Urinary bladder (tissue), 4 donors: ENCODE measurements around the gene ADAMTSL3. TPM values are rescaled to one million over a fixed set of nuclear protein-coding genes. Genes with fewer than 3 reads are reported as not detected.

ENCODE experiments used
- DNase-seq: peaks from one replicate; pipeline ENCODE4 v3.0.0-alpha.2; 2015; ENCODE audit errors: extremely low spot score
- H3K27ac ChIP-seq: one replicate; pipeline ENCODE4 v1.5.1; 2013; ENCODE audit warnings: low read depth, mild to moderate bottlenecking, moderate library complexity
- H3K36me3 ChIP-seq: one replicate; pipeline ENCODE4 v1.6.1; 2013; ENCODE audit warnings: mild to moderate bottlenecking, moderate library complexity; ENCODE audit not compliant: insufficient read depth
- H3K4me1 ChIP-seq: one replicate; pipeline ENCODE4 v1.6.1; 2013; ENCODE audit warnings: mild to moderate bottlenecking, moderate library complexity; ENCODE audit not compliant: insufficient read depth
- H3K4me3 ChIP-seq: one replicate; pipeline ENCODE4 v1.5.1; 2013; ENCODE audit warnings: low read depth, low read length
- WGBS: extraction: QIAGEN DNeasy Blood & Tissue Kit; methylation state at CpG from one replicate; pipeline ENCODE4 v1.1.7; 2013; 5-methylcytosine and 5-hydroxymethylcytosine counted together
- polyA plus RNA-seq: library from polyadenylated mRNA; stranded (reverse); fragments of 200-250 nt; gene quantifications from one replicate; pipeline ENCODE4 v1.2.3, GENCODE V29; 2013
- total RNA-seq: library from RNA; depleted of rRNA; stranded (reverse); fragments of >200 nt; gene quantifications from one replicate; pipeline ENCODE4 v1.2.3, GENCODE V29; 2014
- donor health status: healthy with polysubstance abuse.
- donor health status: healthy.

Gene ADAMTSL3
- total and polyA plus RNA-seq, 2 donors = 14.4 to 56.9 TPM

DNA sequence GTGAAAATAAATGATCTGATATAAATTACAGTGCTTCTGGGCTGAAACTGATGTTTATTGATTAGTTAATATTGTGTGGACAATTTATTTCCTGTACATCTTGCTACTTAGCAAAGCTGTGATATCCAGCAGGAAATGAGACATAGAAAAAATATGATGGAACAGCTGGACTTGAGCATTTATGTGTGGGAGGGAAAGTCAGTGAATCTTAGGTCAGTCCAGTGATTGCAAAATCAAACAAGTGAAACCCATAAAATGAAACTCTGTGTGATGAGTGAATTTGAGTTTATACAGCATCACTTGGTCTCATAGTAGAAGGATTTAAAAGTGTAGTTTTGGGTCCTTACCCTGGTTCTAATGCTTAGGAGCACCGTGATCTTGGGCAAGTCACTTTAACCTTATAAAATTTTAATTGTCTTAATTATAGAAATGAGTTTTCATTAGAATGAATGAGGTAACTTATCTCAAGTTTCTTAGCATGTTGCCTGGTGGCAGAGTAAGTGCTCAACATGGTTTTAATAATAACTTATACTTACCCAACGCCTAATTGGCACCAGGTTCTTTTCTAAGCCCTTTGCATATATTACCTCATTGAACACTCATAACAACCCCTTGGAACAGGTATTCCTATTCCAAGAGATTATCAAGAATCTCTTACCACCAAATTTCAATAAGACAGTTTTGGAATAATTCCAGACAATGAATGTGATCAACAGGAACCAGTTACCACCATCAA lies 194.6 kb downstream of the ADAMTSL3 start:
- Histone ChIP-seq H3K27ac (no peak overlapping the region), H3K36me3 (no peaks in the 10 kb centered on the region), H3K4me3 (no peak overlapping the region), H3K4me1 (no peaks in the 10 kb centered on the region)
- WGBS = 36% methylated on average over 2 of the region's 2 CpGs
- no peak for DNase-seq

GRCh38 chr15:83850015-83850414 lies 196.1 kb downstream of the ADAMTSL3 start:
- H3K36me3 ChIP-seq = no peaks in the 10 kb centered on the region
- H3K4me3 ChIP-seq = no peak overlapping the region
- no peak for DNase-seq
- WGBS = 27% methylated on average over 5 of the region's 5 CpGs
- H3K27ac ChIP-seq = no peak overlapping the region
- no peaks in the 10 kb centered on the region for H3K4me1 ChIP-seq

- DNase-seq = no peak
- H3K4me1 ChIP-seq = no peaks in the 10 kb centered on the region
- H3K4me3 ChIP-seq = no peak overlapping the region
- no peak overlapping the region for H3K27ac ChIP-seq
- H3K36me3 ChIP-seq = no peaks in the 10 kb centered on the region
- 40% methylated on average over 8 of the region's 8 CpGs for WGBS
Observed at GRCh38 chr15:83850501-83851245, 196.8 kb downstream of the ADAMTSL3 start.

GRCh38 chr15:83853232-83853631 lies 199.3 kb downstream of the ADAMTSL3 start:
- H3K4me3 ChIP-seq = no peak overlapping the region
- 94% methylated on average over 1 of the region's 1 CpG for WGBS
- DNase-seq = no peak
- H3K4me1 ChIP-seq = no peaks in the 10 kb centered on the region
- no peaks in the 10 kb centered on the region for H3K36me3 ChIP-seq
- H3K27ac ChIP-seq = no peak overlapping the region

DNA sequence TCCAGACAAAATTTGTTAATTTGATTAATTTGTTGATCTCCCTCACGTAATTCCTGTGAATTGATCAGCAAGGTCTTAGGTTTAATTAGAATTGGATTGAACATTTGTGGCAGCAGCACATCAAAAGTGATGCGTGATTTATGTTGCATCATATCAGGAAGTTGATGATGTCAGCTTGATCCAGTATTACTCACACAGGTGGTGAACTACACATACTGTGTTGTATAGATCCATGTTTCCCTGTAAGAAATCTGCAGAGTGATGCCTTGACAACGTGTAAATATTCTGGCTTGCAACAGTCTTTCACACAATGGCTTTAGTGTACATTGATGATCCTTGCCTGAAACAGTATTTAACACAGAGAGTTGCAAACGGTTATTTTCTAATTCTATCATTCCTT lies 200.4 kb downstream of the ADAMTSL3 start:
- no peak for DNase-seq
- 80% methylated on average over 4 of the region's 4 CpGs for WGBS
- H3K4me3 ChIP-seq = no peak overlapping the region
- no peaks in the 10 kb centered on the region for H3K4me1 ChIP-seq
- H3K27ac ChIP-seq = no peak overlapping the region
- no peaks in the 10 kb centered on the region for H3K36me3 ChIP-seq

DNA sequence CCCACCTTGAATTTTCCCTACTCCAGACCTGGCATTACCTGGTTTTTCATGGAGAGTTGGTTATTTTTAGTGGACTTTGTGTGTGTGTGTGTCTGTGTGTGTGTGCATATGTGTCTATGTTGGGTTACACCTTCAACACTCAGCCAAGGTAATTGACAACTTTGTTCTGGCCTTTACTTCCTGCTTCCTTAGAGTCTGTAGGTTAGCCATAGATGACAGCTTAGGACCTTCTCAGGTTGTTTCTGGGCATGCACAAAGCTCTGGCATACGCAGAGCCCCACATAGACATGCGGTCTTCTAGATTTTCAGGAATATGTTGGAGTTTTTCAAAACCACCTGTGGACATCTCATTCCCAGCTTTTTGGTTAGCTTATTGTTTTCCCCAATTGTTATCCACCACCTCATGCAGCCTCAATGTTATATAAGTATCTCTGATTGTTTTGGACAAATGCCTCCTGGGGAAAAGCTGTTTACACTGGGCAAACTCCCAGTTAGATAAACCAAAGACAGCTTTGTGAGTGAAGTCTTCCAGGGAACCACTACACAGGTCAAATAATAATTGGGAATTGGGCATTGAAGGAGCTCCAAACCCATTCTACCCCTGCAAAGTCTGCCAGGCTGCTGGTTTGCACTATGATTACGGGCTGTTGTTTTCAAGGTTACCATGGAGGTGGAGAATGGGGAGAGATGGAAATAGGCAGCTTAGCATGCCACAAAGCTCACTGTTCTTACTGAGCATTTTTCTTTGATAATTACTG lies 201.2 kb downstream of the ADAMTSL3 start:
- H3K27ac ChIP-seq = no peak overlapping the region
- no peak for DNase-seq
- H3K4me1 ChIP-seq = no peaks in the 10 kb centered on the region
- no peak overlapping the region for H3K4me3 ChIP-seq
- no peaks in the 10 kb centered on the region for H3K36me3 ChIP-seq
- WGBS = 54% methylated on average over 3 of the region's 3 CpGs

- DNase-seq = no peak
- Histone ChIP-seq H3K4me3 (no peak overlapping the region), H3K27ac (no peak overlapping the region), H3K4me1 (no peaks in the 10 kb centered on the region), H3K36me3 (no peaks in the 10 kb centered on the region)
- WGBS = 52% methylated on average over 1 of the region's 1 CpG
Observed at GRCh38 chr15:83855956-83856355, 202.0 kb downstream of the ADAMTSL3 start.

DNA sequence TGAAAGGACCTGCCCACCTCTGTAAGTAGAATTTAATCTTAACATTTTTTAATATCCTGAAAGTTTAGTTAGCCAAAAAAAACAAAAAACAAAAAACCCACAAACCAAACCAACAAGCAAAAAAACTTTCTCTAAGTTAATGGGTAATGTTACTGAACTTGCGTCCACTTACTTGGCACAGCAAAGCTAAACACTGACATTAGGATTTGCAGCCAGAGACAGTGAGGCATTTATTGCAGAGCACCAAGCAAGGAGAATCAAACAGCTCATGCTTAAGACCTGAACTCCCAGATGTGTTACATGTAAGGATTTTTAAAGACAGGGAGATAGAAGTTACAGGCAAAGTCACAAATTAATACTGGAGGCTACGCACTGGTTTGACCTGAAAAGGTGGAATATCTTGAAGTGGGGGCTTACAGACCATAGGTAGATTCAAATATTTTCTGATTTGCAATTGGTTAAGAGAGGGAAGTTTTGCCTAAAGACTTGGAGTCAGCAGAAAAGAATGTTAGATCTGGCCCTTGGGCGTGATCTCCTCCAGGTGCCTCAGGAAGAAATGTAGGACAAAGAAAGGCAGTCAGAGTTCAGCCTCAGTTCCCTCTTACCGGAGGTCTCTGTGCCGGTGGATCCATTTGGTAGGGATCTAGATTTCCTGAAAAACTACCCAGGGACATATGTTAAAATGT lies 205.0 kb downstream of the ADAMTSL3 start:
- 58% methylated on average over 5 of the region's 5 CpGs for WGBS
- no peak for DNase-seq
- H3K4me1 ChIP-seq = no peaks in the 10 kb centered on the region
- H3K36me3 ChIP-seq = no peaks in the 10 kb centered on the region
- H3K27ac ChIP-seq = no peak overlapping the region
- H3K4me3 ChIP-seq = no peak overlapping the region

- 38% methylated on average over 1 of the region's 1 CpG for WGBS
- no peaks in the 10 kb centered on the region for H3K36me3 ChIP-seq
- no peak overlapping the region for H3K4me3 ChIP-seq
- DNase-seq = no peak
- no peaks in the 10 kb centered on the region for H3K4me1 ChIP-seq
- H3K27ac ChIP-seq = no peak overlapping the region
Observed at GRCh38 chr15:83866692-83867091, 212.8 kb downstream of the ADAMTSL3 start.

DNA sequence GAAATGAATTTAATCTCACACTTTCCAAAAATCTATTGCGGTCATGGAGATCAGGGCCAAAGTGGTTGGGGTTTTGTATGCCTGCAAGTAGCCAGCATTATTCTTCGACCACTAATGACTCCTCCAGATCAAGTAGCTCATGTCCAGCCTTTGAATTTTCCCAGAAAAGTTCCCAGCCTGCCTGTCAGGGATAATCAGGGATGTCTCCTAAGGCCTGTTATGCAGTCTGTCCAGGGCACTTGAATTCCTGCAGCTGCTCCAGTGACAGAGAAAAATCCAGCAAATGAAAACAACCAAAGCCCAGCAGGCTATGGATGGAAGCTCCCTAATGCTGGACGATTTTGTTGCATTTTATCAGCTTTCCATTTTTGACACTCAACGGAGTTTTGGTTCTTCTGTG lies 215.4 kb downstream of the ADAMTSL3 start:
- Histone ChIP-seq H3K27ac (no peak overlapping the region), H3K4me1 (no peaks in the 10 kb centered on the region), H3K36me3 (no peaks in the 10 kb centered on the region), H3K4me3 (no peak overlapping the region)
- WGBS = 31% methylated on average over 4 of the region's 4 CpGs
- no peak for DNase-seq

DNA sequence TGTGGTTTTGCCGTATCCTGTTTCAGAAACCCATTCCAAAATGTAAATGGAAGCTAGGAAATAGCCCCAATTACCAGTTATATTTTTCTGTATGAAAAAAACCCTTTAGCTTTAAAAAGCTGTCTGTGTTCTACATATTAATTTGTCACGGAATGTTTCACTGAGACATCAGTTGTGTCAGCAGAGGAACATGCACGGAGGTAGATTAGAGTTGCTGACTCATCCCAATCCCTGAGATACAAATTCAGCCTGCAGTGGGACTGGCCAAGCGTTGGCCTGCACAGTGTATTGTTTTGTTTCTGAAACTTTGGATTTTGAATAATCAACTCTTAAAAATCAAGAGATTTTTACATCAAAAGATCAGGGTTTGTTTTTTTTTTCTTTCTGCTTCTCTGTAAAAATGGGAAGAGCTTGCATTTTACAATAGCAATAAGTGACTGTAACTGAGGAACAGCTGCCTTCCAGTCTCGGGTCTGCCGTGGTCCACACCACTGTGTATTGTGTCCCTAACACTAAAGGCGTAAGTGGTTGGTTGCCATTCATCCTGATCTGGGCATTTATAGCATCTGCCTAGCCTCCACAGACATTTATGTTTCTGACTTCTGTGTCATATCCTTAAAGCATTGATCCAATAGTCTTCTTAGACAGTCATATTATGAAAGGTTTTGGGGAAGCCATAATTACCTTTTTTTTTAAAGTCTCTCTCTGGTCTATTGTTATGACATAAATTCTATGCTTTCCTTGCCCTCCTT lies 218.1 kb downstream of the ADAMTSL3 start:
- WGBS = 47% methylated on average over 7 of the region's 7 CpGs
- Histone ChIP-seq H3K4me1 (no peaks in the 10 kb centered on the region), H3K27ac (no peak overlapping the region), H3K36me3 (no peaks in the 10 kb centered on the region), H3K4me3 (no peak overlapping the region)
- no peak for DNase-seq

- WGBS = 88% methylated on average over 7 of the region's 7 CpGs
- H3K36me3 ChIP-seq = no peaks in the 10 kb centered on the region
- no peaks in the 10 kb centered on the region for H3K4me1 ChIP-seq
- H3K27ac ChIP-seq = no peak overlapping the region
- H3K4me3 ChIP-seq = no peak overlapping the region
- DNase-seq = no peak
Observed at GRCh38 chr15:83873966-83874365, 220.0 kb downstream of the ADAMTSL3 start.

GRCh38 chr15:83880529-83880928 lies 226.6 kb downstream of the ADAMTSL3 start:
- Histone ChIP-seq H3K27ac (no peak overlapping the region), H3K4me3 (no peak overlapping the region), H3K36me3 (no peaks in the 10 kb centered on the region), H3K4me1 (no peaks in the 10 kb centered on the region)
- WGBS = 90% methylated on average over 2 of the region's 2 CpGs
- no peak for DNase-seq
